IMR-90 (cell line): ENCODE results near the gene FNDC3B. TPM values are rescaled to one million over a fixed set of nuclear protein-coding genes. Genes with fewer than 3 reads are reported as not detected.

Experiments used
- ATAC-seq: fragments of 200-7000 bp; cut with Tn5 transposase; 2 replicates; pipeline ENCODE4 v1.9.1; 2020; ENCODE audit warnings: low read depth, mild to moderate bottlenecking, moderate library complexity
- BruUV-seq: library from RNA; stranded (reverse); fragments of 400-500 nt; replicated peaks from 2 replicates; lab custom pipeline; 2021; lab: Mats Ljungman, UMichigan
- CTCF ChIA-PET: fragments of 300-600 bp; formaldehyde crosslinking; extraction: SDS; loops from one replicate; lab custom pipeline; 2021; ENCODE audit warnings: antibody characterized with exemption; lab: Yijun Ruan, JAX
- POLR2A ChIA-PET: fragments of 300-600 bp; sonication (Branson Sonifier 250); formaldehyde crosslinking; loops from one replicate; lab custom pipeline; 2022; ENCODE audit warnings: antibody characterized with exemption; ENCODE audit not compliant: unreplicated experiment; lab: Charles Lee
- DNase-seq: peaks from one replicate; pipeline ENCODE4 v3.0.0; 2013
- H2AFZ ChIP-seq: replicated peaks from 2 replicates; pipeline ENCODE3; 2013; ENCODE audit warnings: low read length, mild to moderate bottlenecking; ENCODE audit not compliant: poor library complexity
- H2AK5ac ChIP-seq: 2 replicates; pipeline ENCODE4 v1.6.1; 2013; ENCODE audit warnings: low read depth, low read length, inconsistent platforms
- H2AK9ac ChIP-seq: replicated peaks from 2 replicates; pipeline ENCODE3; 2013; ENCODE audit warnings: mild to moderate bottlenecking, low read depth, low read length, moderate library complexity; ENCODE audit not compliant: poor library complexity
- H2BK120ac ChIP-seq: 2 replicates; pipeline ENCODE4 v1.6.1; 2013; ENCODE audit warnings: low read depth, low read length, inconsistent platforms
- H2BK15ac ChIP-seq: 3 replicates; pipeline ENCODE4 v1.6.1; 2013; ENCODE audit warnings: low read depth, low read length, inconsistent platforms
- H2BK20ac ChIP-seq: 2 replicates; pipeline ENCODE4 v1.6.1; 2013; ENCODE audit warnings: low read depth, mild to moderate bottlenecking, inconsistent platforms, low read length, moderate library complexity
- H2BK5ac ChIP-seq: 2 replicates; pipeline ENCODE4 v1.6.1; 2013; ENCODE audit warnings: mild to moderate bottlenecking, low read depth, low read length, inconsistent platforms; ENCODE audit not compliant: poor library complexity, severe bottlenecking
- H3K14ac ChIP-seq: replicated peaks from 2 replicates; pipeline ENCODE4 v1.6.1; 2013; ENCODE audit warnings: low read depth, low read length, inconsistent platforms
- H3K18ac ChIP-seq: 2 replicates; pipeline ENCODE4 v1.6.1; 2013; ENCODE audit warnings: low read depth, low read length, control low read depth
- H3K23ac ChIP-seq: 2 replicates; pipeline ENCODE4 v1.6.1; 2013; ENCODE audit warnings: low read depth, low read length, inconsistent platforms
- H3K27ac ChIP-seq: 2 replicates; pipeline ENCODE4 v1.5.1; 2013; ENCODE audit warnings: mild to moderate bottlenecking, control low read depth, low read length; ENCODE audit not compliant: insufficient read depth
- H3K27me3 ChIP-seq: 2 replicates; pipeline ENCODE4 v1.6.1; 2013; ENCODE audit warnings: low read length; ENCODE audit not compliant: control insufficient read depth, insufficient read depth
- H3K36me3 ChIP-seq: 2 replicates; pipeline ENCODE4 v1.6.1; 2013; ENCODE audit warnings: low read length, mixed read lengths; ENCODE audit not compliant: control insufficient read depth, insufficient read depth
- H3K4ac ChIP-seq: 2 replicates; pipeline ENCODE4 v1.6.1; 2013; ENCODE audit warnings: low read depth, low read length, inconsistent platforms
- H3K4me1 ChIP-seq: 2 replicates; pipeline ENCODE4 v1.6.1; 2013; ENCODE audit warnings: low read length, mixed read lengths; ENCODE audit not compliant: control insufficient read depth, insufficient read depth
- H3K4me2 ChIP-seq: 2 replicates; pipeline ENCODE4 v1.6.1; 2013; ENCODE audit warnings: low read depth, mild to moderate bottlenecking, control low read depth, low read length, moderate library complexity
- H3K4me3 ChIP-seq: 2 replicates; pipeline ENCODE4 v1.5.1; 2013; ENCODE audit warnings: low read depth, mild to moderate bottlenecking, control low read depth, low read length, moderate library complexity; ENCODE audit not compliant: insufficient read depth
- H3K56ac ChIP-seq: 2 replicates; pipeline ENCODE4 v1.6.1; 2013; ENCODE audit warnings: low read length, inconsistent platforms; ENCODE audit not compliant: insufficient read depth; ENCODE audit errors: extremely low read depth
- H3K79me1 ChIP-seq, 2 experiments: 2 replicates each; pipeline ENCODE4 v1.6.1; 2013; ENCODE audit warnings: low read length in 2 of 2, inconsistent platforms in 1 of 2, low read depth in 1 of 2
- H3K9ac ChIP-seq: 2 replicates; pipeline ENCODE4 v1.6.1; 2013; ENCODE audit warnings: low read depth, low read length, control low read depth
- H3K9me1 ChIP-seq: 2 replicates; pipeline ENCODE4 v1.6.1; 2013; ENCODE audit warnings: low read length, inconsistent platforms; ENCODE audit not compliant: insufficient read depth
- H3K9me3 ChIP-seq: 2 replicates; pipeline ENCODE4 v1.6.1; 2013; ENCODE audit warnings: low read length; ENCODE audit not compliant: control insufficient read depth, insufficient read depth
- H4K20me1 ChIP-seq: 2 replicates; pipeline ENCODE4 v1.6.1; 2013; ENCODE audit warnings: low read length, inconsistent platforms; ENCODE audit not compliant: insufficient read depth
- H4K5ac ChIP-seq: 2 replicates; pipeline ENCODE4 v1.6.1; 2013; ENCODE audit warnings: mild to moderate bottlenecking, low read depth, low read length, control low read depth
- H4K8ac ChIP-seq, 2 experiments: 2 replicates each; pipeline ENCODE4 v1.6.1; 2013; ENCODE audit warnings: low read depth in 2 of 2, low read length in 2 of 2, control low read depth in 1 of 2, inconsistent platforms in 1 of 2
- H4K91ac ChIP-seq: 2 replicates; pipeline ENCODE4 v1.6.1; 2013; ENCODE audit warnings: low read depth, low read length, inconsistent platforms; ENCODE audit not compliant: insufficient read depth
- BHLHE40 ChIP-seq: fragments of 150-350 bp; IDR thresholded peaks from 2 replicates; pipeline ENCODE4 v1.6.1; 2016; ENCODE audit warnings: mild to moderate bottlenecking, low read depth, low read length
- CEBPB ChIP-seq: IDR thresholded peaks from 2 replicates; pipeline ENCODE4 v1.6.1; 2012; ENCODE audit warnings: low read depth, low read length, improper control_type of control experiment
- CHD1 ChIP-seq: IDR thresholded peaks from 2 replicates; pipeline ENCODE4 v1.6.1; 2012; ENCODE audit warnings: low read depth, low read length, improper control_type of control experiment
- ELK1 ChIP-seq: fragments of 150-350 bp; IDR thresholded peaks from 2 replicates; pipeline ENCODE4 v1.6.1; 2016; ENCODE audit warnings: low read depth, mild to moderate bottlenecking, low read length, moderate library complexity, borderline replicate concordance
- FOS ChIP-seq: fragments of 150-350 bp; IDR thresholded peaks from 2 replicates; pipeline ENCODE4 v1.6.1; 2016; ENCODE audit warnings: low read depth, low read length
- MAFK ChIP-seq: IDR thresholded peaks from 2 replicates; pipeline ENCODE4 v1.6.1; 2012; ENCODE audit warnings: low read depth, low read length, improper control_type of control experiment
- MAZ ChIP-seq: IDR thresholded peaks from 2 replicates; pipeline ENCODE4 v1.6.1; 2012; ENCODE audit warnings: low read depth, mild to moderate bottlenecking, low read length, improper control_type of control experiment, moderate library complexity, borderline replicate concordance
- MXI1 ChIP-seq: IDR thresholded peaks from 2 replicates; pipeline ENCODE4 v1.6.1; 2012; ENCODE audit warnings: low read depth, mild to moderate bottlenecking, low read length, moderate library complexity, borderline replicate concordance
- NFE2L2 ChIP-seq: fragments of 150-350 bp; IDR thresholded peaks from 2 replicates; pipeline ENCODE4 v1.6.1; 2016; ENCODE audit warnings: low read depth, mild to moderate bottlenecking, low read length
- RCOR1 ChIP-seq: IDR thresholded peaks from 2 replicates; pipeline ENCODE4 v1.6.1; 2012; ENCODE audit warnings: mild to moderate bottlenecking, low read length, improper control_type of control experiment; ENCODE audit not compliant: insufficient replicate concordance
- RFX5 ChIP-seq: IDR thresholded peaks from 2 replicates; pipeline ENCODE4 v1.8.0; 2012; ENCODE audit warnings: low read depth, mild to moderate bottlenecking, low read length, moderate library complexity
- SMC3 ChIP-seq: fragments of 150-350 bp; IDR thresholded peaks from 2 replicates; pipeline ENCODE4 v1.6.1; 2016; ENCODE audit warnings: low read depth, mild to moderate bottlenecking, antibody characterized with exemption, low read length, moderate library complexity
- USF2 ChIP-seq: fragments of 150-350 bp; IDR thresholded peaks from 2 replicates; pipeline ENCODE4 v1.6.1; 2017; ENCODE audit warnings: mild to moderate bottlenecking, antibody characterized with exemption, low read length, low read depth
- WGBS, 2 experiments: methylation state at CpG; one replicate each; pipeline versions ENCODE4 v1.1.5 to v1.1.7; 2013; ENCODE audit warnings: missing lambda C conversion rate in 2 of 2; ENCODE audit not compliant: insufficient read length in 1 of 2; ENCODE audit errors: extremely low coverage in 2 of 2; 5-methylcytosine and 5-hydroxymethylcytosine counted together
- dilution Hi-C: fragments of 300-500 bp; cut with HindIII; formaldehyde crosslinking; loops from one replicate; pipeline ENCODE4 v1.14.3; 2018; ENCODE audit warnings: low sequenced_read_pairs; ENCODE audit not compliant: unreplicated experiment
- in situ Hi-C: fragments of 300-500 bp; cut with MboI; formaldehyde crosslinking; loops from 3 replicates; pipeline ENCODE4 v1.14.3; 2019; ENCODE audit warnings: low sequenced_read_pairs, inconsistent platforms, mixed read lengths
- intact Hi-C: fragments of 100-400 bp; cut with micrococcal nuclease; formaldehyde crosslinking; loops from 2 replicates; pipeline ENCODE4 v1.10.0; 2022
- polyA plus RNA-seq, 3 experiments: library from polyadenylated mRNA; depleted of rRNA; stranded (reverse); fragments of >200 nt; gene quantifications; 2 replicates each; pipeline ENCODE4 v1.2.3, GENCODE V29; 2012; ENCODE audit warnings: low replicate concordance in 1 of 3
- total RNA-seq: library from RNA; depleted of rRNA; stranded (reverse); fragments of >200 nt; gene quantifications from 2 replicates; pipeline ENCODE4 v1.2.3, GENCODE V29; 2012
- TF ChIP-seq, protein P1 (sequence below): conservative IDR thresholded peaks from 2 replicates; pipeline ENCODE4 v1.5.1; 2012; ENCODE audit warnings: mild to moderate bottlenecking, low read depth, low read length, improper control_type of control experiment

The FNDC3B gene
- total and polyA plus RNA-seq, 2 of the 4 experiments (the other 2 are of a cell fraction): 23.9 to 150 TPM

GRCh38 chr3:172044833-172045585 is 5.6 kb downstream of the FNDC3B start:
- dilution Hi-C loops (no loop called here), intact Hi-C loops (loop anchor here (10.0 kb wide), 1 partner anchor 160 kb away; no protein-coding TSS in a partner anchor), in situ Hi-C loops (no loop called here)
- Histone ChIP-seq H2AFZ (no peak overlapping the region), H2BK15ac (no peak overlapping the region), H3K79me1 (peaks cover 5 to 44% of the 10 kb centered on the region in 2 experiments; a peak in 3 of 4 replicates), H4K91ac (no peak overlapping the region), H2AK9ac (no peak overlapping the region), H4K8ac (no peak overlapping the region), H3K9me1 (peaks cover 9% of the 10 kb centered on the region), H4K20me1 (peaks cover 73% of the 10 kb centered on the region), H3K4me3 (no peak overlapping the region), H3K36me3 (peaks cover 5% of the 10 kb centered on the region; the same call in 1 of the 2 replicates), H3K4me1 (peaks cover 8% of the 10 kb centered on the region), H3K18ac (no peak overlapping the region), H3K23ac (0 out of 2 replicates have a peak overlapping the region, but pooled peaks have one; percentile 15), H3K56ac (no peak overlapping the region), H3K9ac (no peak overlapping the region), H2BK120ac (no peak overlapping the region), H4K5ac (no peak overlapping the region), H3K9me3 (no peaks in the 10 kb centered on the region), H2BK5ac (no peak overlapping the region), H2BK20ac (no peak overlapping the region), H3K27ac (no peak overlapping the region), H3K4ac (no peak overlapping the region), H3K27me3 (no peaks in the 10 kb centered on the region), H3K4me2 (peak overlapping the region; percentile 62), H2AK5ac (0 out of 2 replicates have a peak overlapping the region, but pooled peaks have one; percentile 20), H3K14ac (no peak overlapping the region)
- BruUV-seq: no TSS peak
- ATAC-seq (no peak), DNase-seq (no peak)
- CTCF ChIA-PET: no interaction called here
- POLR2A ChIA-PET: no interaction called here
- no CpG with 5 or more reads among the region's 4 CpGs for WGBS, 2 experiments
- TF ChIP-seq MAFK (no peak), RCOR1 (no peak), NFE2L2 (no peak), MAZ (no peak), CEBPB (no peak), ELK1 (no peak), USF2 (no peak), MXI1 (no peak), BHLHE40 (no peak), SMC3 (no peak), RFX5 (no peak), FOS (no peak), CHD1 (no peak)
- TF ChIP-seq, protein P1, sequence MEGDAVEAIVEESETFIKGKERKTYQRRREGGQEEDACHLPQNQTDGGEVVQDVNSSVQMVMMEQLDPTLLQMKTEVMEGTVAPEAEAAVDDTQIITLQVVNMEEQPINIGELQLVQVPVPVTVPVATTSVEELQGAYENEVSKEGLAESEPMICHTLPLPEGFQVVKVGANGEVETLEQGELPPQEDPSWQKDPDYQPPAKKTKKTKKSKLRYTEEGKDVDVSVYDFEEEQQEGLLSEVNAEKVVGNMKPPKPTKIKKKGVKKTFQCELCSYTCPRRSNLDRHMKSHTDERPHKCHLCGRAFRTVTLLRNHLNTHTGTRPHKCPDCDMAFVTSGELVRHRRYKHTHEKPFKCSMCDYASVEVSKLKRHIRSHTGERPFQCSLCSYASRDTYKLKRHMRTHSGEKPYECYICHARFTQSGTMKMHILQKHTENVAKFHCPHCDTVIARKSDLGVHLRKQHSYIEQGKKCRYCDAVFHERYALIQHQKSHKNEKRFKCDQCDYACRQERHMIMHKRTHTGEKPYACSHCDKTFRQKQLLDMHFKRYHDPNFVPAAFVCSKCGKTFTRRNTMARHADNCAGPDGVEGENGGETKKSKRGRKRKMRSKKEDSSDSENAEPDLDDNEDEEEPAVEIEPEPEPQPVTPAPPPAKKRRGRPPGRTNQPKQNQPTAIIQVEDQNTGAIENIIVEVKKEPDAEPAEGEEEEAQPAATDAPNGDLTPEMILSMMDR: no peak
